Mesenchymal stem cell (in vitro differentiated cells and primary cell): ENCODE results near the gene PUM1.
"Not testable (repeated sequence)": the region's sequence is repeated elsewhere in the genome, so short reads cannot be mapped to it uniquely, and the experiment has no call there.

Experiments
- DNase-seq: peaks from one replicate; pipeline ENCODE4 v3.0.0-alpha.2; 2013
- H2AFZ ChIP-seq: one replicate; pipeline ENCODE4 v1.6.1; 2013; ENCODE audit warnings: low read depth, mild to moderate bottlenecking, control low read depth, inconsistent platforms, low read length, moderate library complexity
- H2AK5ac ChIP-seq: 2 replicates; pipeline ENCODE4 v1.6.1; 2013; ENCODE audit warnings: low read length, moderate library complexity, mild to moderate bottlenecking, inconsistent platforms; ENCODE audit not compliant: severe bottlenecking
- H2BK120ac ChIP-seq: one replicate; pipeline ENCODE4 v1.6.1; 2013; ENCODE audit warnings: low read depth, mild to moderate bottlenecking, inconsistent platforms, low read length, moderate library complexity
- H2BK12ac ChIP-seq, 2 experiments: one replicate each; pipeline ENCODE4 v1.6.1; 2013; ENCODE audit warnings: inconsistent platforms in 2 of 2, low read length in 2 of 2, mild to moderate bottlenecking in 2 of 2, moderate library complexity in 2 of 2, control low read depth in 1 of 2
- H2BK15ac ChIP-seq: one replicate; pipeline ENCODE4 v1.6.1; 2013; ENCODE audit warnings: mild to moderate bottlenecking, low read depth, inconsistent platforms; ENCODE audit not compliant: poor library complexity, severe bottlenecking
- H2BK5ac ChIP-seq: 2 replicates; pipeline ENCODE4 v1.6.1; 2013; ENCODE audit warnings: low read depth, mild to moderate bottlenecking, low read length, control low read depth, inconsistent platforms; ENCODE audit not compliant: poor library complexity, severe bottlenecking
- H3K14ac ChIP-seq, 2 experiments: one replicate each; pipeline ENCODE4 v1.6.1; 2013; ENCODE audit warnings: inconsistent platforms in 2 of 2, low read length in 2 of 2, control low read depth in 1 of 2, mild to moderate bottlenecking in 1 of 2, moderate library complexity in 1 of 2
- H3K18ac ChIP-seq, 2 experiments: one replicate each; pipeline ENCODE4 v1.6.1; 2013; ENCODE audit warnings: inconsistent platforms in 2 of 2, low read length in 2 of 2, control low read depth in 1 of 2, low read depth in 1 of 2, mild to moderate bottlenecking in 1 of 2
- H3K23ac ChIP-seq, 2 experiments: one replicate each; pipeline ENCODE4 v1.6.1; 2013; ENCODE audit warnings: inconsistent platforms in 2 of 2, low read length in 2 of 2, mild to moderate bottlenecking in 2 of 2, moderate library complexity in 2 of 2, control low read depth in 1 of 2
- H3K27ac ChIP-seq: 2 replicates; pipeline ENCODE4 v1.5.1; 2013; ENCODE audit warnings: mild to moderate bottlenecking, moderate library complexity, low read length, control low read depth, inconsistent platforms; ENCODE audit not compliant: poor library complexity, severe bottlenecking
- H3K27me3 ChIP-seq, 2 experiments: 2 replicates each; pipeline versions ENCODE4 v1.6.1 to v1.7.0; 2013; ENCODE audit warnings: low read length in 2 of 2, mild to moderate bottlenecking in 2 of 2, moderate library complexity in 2 of 2, control low read depth in 1 of 2, inconsistent platforms in 1 of 2; ENCODE audit not compliant: control insufficient read depth in 1 of 2, insufficient read depth in 1 of 2
- H3K36me3 ChIP-seq, 2 experiments: 2 replicates each; pipeline versions ENCODE4 v1.6.1 to v1.7.0; 2013; ENCODE audit warnings: low read length in 2 of 2, control low read depth in 1 of 2, inconsistent platforms in 1 of 2, low read depth in 1 of 2, mild to moderate bottlenecking in 1 of 2; ENCODE audit not compliant: insufficient read depth in 2 of 2, control insufficient read depth in 1 of 2
- H3K4ac ChIP-seq, 2 experiments: one replicate each; pipeline ENCODE4 v1.6.1; 2013; ENCODE audit warnings: inconsistent platforms in 2 of 2, low read length in 2 of 2, mild to moderate bottlenecking in 2 of 2, moderate library complexity in 2 of 2, control low read depth in 1 of 2, low read depth in 1 of 2
- H3K4me1 ChIP-seq: 2 replicates; pipeline ENCODE4 v1.6.1; 2013; ENCODE audit warnings: low read depth, low read length, control low read depth; ENCODE audit not compliant: control insufficient read depth, insufficient read depth
- H3K4me2 ChIP-seq: 2 replicates; pipeline ENCODE4 v1.6.1; 2013; ENCODE audit warnings: low read length, mild to moderate bottlenecking, inconsistent platforms; ENCODE audit not compliant: poor library complexity, severe bottlenecking
- H3K4me3 ChIP-seq, 2 experiments: 2 replicates each; pipeline versions ENCODE4 v1.5.1 to v1.7.0; 2013; ENCODE audit warnings: low read length in 2 of 2, mild to moderate bottlenecking in 2 of 2, control low read depth in 1 of 2, low read depth in 1 of 2; ENCODE audit not compliant: insufficient read depth in 1 of 2
- H3K79me1 ChIP-seq: replicated peaks from 2 replicates; pipeline ENCODE4 v1.6.1; 2013; ENCODE audit warnings: mild to moderate bottlenecking, control low read depth, low read length, inconsistent platforms; ENCODE audit not compliant: poor library complexity, severe bottlenecking
- H3K9ac ChIP-seq: 2 replicates; pipeline ENCODE4 v1.7.0; 2013; ENCODE audit warnings: mild to moderate bottlenecking, low read length, moderate library complexity
- H3K9me3 ChIP-seq: 2 replicates; pipeline ENCODE4 v1.7.0; 2013; ENCODE audit warnings: mild to moderate bottlenecking, low read length; ENCODE audit not compliant: control insufficient read depth
- H4K8ac ChIP-seq: one replicate; pipeline ENCODE4 v1.6.1; 2013; ENCODE audit warnings: inconsistent platforms, mild to moderate bottlenecking, low read length, moderate library complexity
- H4K91ac ChIP-seq: one replicate; pipeline ENCODE4 v1.6.1; 2013; ENCODE audit warnings: mild to moderate bottlenecking, low read length, inconsistent platforms
- WGBS: methylation state at CpG from one replicate; pipeline ENCODE4 v1.1.7; 2013; ENCODE audit warnings: mixed read lengths; 5-methylcytosine and 5-hydroxymethylcytosine counted together

PUM1 gene

DNA sequence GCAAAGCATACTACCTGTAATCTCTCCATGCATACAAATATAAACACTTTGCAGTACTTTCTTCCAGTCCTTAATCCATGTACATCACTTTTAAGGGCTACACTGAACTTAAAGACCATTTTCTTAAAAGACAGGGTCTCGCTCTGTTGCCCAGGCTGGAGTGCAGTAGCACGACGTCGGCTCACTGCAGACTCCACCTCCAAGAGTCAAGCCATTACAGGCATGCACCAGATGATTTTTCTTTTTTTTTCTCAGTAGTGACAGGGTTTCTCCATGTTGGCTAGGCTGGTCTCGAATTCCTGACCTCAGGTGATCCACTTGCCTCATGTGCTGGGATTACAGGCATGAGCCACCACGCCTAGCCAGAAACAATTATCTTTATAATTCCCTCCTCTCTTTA lies 22.9 kb downstream of the PUM1 start:
- no peak overlapping the region for H3K4me2 ChIP-seq
- no peak overlapping the region for H3K23ac ChIP-seq
- no peak overlapping the region for H2BK5ac ChIP-seq
- H3K36me3 ChIP-seq, result peaks cover 31 to 33% of the 10 kb centered on the region in 2 experiments
- no peaks in the 10 kb centered on the region for H3K27me3 ChIP-seq
- no peak overlapping the region for H4K8ac ChIP-seq
- H2AK5ac ChIP-seq, result no peak overlapping the region
- no peak overlapping the region for H3K9ac ChIP-seq
- no peak overlapping the region for H4K91ac ChIP-seq
- no peak for DNase-seq
- H2BK12ac ChIP-seq, result peak overlapping the region in 1 of 2 experiments; percentile 11
- H3K27ac ChIP-seq, result no peak overlapping the region
- H3K4me1 ChIP-seq, result peaks cover 14% of the 10 kb centered on the region
- no peak overlapping the region for H3K4ac ChIP-seq
- H3K9me3 ChIP-seq, result no peaks in the 10 kb centered on the region
- no peak overlapping the region for H2BK15ac ChIP-seq
- H3K4me3 ChIP-seq, result no peak overlapping the region
- no peak overlapping the region for H3K14ac ChIP-seq
- H2AFZ ChIP-seq, result no peak overlapping the region
- H3K79me1 ChIP-seq, result no peaks in the 10 kb centered on the region
- no peak overlapping the region for H3K18ac ChIP-seq
- over 99% methylated on average over 5 of the region's 6 CpGs for WGBS
- H2BK120ac ChIP-seq, result no peak overlapping the region

DNA sequence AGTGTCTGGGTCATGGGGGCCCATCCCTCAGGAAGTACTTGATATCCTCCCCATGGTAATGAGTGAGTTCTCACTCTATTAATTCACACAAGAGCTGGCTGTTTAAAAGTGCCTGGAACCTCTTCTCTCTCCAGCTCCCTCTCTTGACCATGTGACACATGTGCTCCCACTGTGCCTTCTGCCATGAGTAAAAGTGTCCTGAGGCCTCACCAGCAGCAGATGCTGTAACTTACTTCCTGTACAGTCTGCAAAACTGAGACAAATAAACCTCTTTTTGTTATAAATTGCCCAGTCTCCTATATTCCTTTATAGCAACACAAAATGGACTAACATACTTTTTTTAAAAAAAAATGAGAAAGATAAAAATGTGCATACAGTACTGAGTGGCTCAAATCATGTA lies 24.0 kb downstream of the PUM1 start:
- H3K79me1 ChIP-seq, result no peaks in the 10 kb centered on the region
- no peak overlapping the region for H3K27ac ChIP-seq
- no peak overlapping the region for H3K23ac ChIP-seq
- H4K8ac ChIP-seq, result no peak overlapping the region
- H3K4me2 ChIP-seq, result no peak overlapping the region
- H2BK15ac ChIP-seq, result no peak overlapping the region
- peaks cover 34 to 37% of the 10 kb centered on the region in 2 experiments for H3K36me3 ChIP-seq
- H3K27me3 ChIP-seq, result no peaks in the 10 kb centered on the region
- H2AK5ac ChIP-seq, result no peak overlapping the region
- H3K9ac ChIP-seq, result no peak overlapping the region
- no peak overlapping the region for H2AFZ ChIP-seq
- no peak overlapping the region for H3K18ac ChIP-seq
- no peak overlapping the region for H3K14ac ChIP-seq
- H3K4me1 ChIP-seq, result peaks cover 7% of the 10 kb centered on the region
- no peak overlapping the region for H4K91ac ChIP-seq
- no peak overlapping the region for H3K4ac ChIP-seq
- H2BK12ac ChIP-seq, result no peak overlapping the region
- no peak overlapping the region for H2BK5ac ChIP-seq
- H3K4me3 ChIP-seq, result no peak overlapping the region
- H2BK120ac ChIP-seq, result no peak overlapping the region
- no peak for DNase-seq
- no peaks in the 10 kb centered on the region for H3K9me3 ChIP-seq

- Histone ChIP-seq H3K14ac (no peak overlapping the region), H2BK15ac (no peak overlapping the region), H2BK120ac (no peak overlapping the region), H4K8ac (no peak overlapping the region), H3K4ac (no peak overlapping the region), H2BK12ac (no peak overlapping the region), H3K23ac (no peak overlapping the region), H3K79me1 (no peaks in the 10 kb centered on the region), H2AK5ac (no peak overlapping the region), H3K4me3 (no peak overlapping the region), H4K91ac (no peak overlapping the region), H3K36me3 (peaks cover 31 to 40% of the 10 kb centered on the region in 2 experiments), H2BK5ac (no peak overlapping the region), H3K27me3 (no peaks in the 10 kb centered on the region), H3K27ac (no peak overlapping the region), H3K9ac (no peak overlapping the region), H3K4me1 (peaks cover 5% of the 10 kb centered on the region), H3K4me2 (no peak overlapping the region), H2AFZ (no peak overlapping the region), H3K9me3 (no peaks in the 10 kb centered on the region), H3K18ac (no peak overlapping the region)
- WGBS, result 100% methylated on average over 1 of the region's 3 CpGs
- DNase-seq, result no peak
Measured at GRCh38 chr1:31040038-31040437, 25.5 kb downstream of the PUM1 start.

DNA sequence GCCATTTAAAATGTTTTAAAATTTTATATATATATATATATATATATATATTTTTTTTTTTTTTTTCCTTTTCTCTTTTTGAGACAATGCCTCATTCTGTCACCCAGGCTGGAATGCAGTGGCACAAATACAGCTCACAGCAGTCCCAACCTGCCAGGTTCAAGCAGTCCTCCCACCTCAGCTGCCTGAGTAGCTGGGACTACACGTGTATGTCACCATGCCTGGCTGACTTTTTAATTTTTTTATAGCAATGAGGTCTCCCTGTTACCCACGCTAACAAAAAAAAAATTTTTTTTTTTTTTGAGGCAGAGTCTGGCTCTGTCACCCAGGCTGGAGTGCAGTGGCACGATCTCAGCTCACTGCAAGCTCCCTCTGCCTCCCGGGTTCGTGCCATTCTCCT lies 26.6 kb downstream of the PUM1 start:
- H2BK15ac ChIP-seq, H3K27ac ChIP-seq, H3K4ac ChIP-seq, H3K14ac ChIP-seq, H3K18ac ChIP-seq, H3K4me2 ChIP-seq, H3K23ac ChIP-seq, H2BK5ac ChIP-seq, H2AFZ ChIP-seq, DNase-seq, H2BK120ac ChIP-seq, H3K27me3 ChIP-seq, H3K9me3 ChIP-seq, H2BK12ac ChIP-seq, H3K4me1 ChIP-seq, H4K91ac ChIP-seq, H4K8ac ChIP-seq, H2AK5ac ChIP-seq, H3K9ac ChIP-seq, H3K79me1 ChIP-seq, H3K4me3 ChIP-seq: not testable (repeated sequence)
- H3K36me3 ChIP-seq, result peaks cover 26 to 37% of the 10 kb centered on the region in 2 experiments
- WGBS, result over 99% methylated on average over 5 of the region's 5 CpGs
